Colon (tissue), 2 donors: ENCODE results near the gene CRY1.
"Not testable (repeated sequence)": the region's sequence is repeated elsewhere in the genome, so short reads cannot be mapped to it uniquely, and the experiment has no call there.

Experiments used
- FAIRE-seq: peaks from 2 replicates; lab custom pipeline; 2012; peaks lifted over from hg19 to GRCh38; lab: Jason Lieb, UNC
- donor health status: control.
- donor health status: control.

Gene CRY1

GRCh38 chr12:107064243-107064642 lies 29.1 kb downstream of the CRY1 start:
- FAIRE-seq, result no peak

GRCh38 chr12:107058190-107058589 lies 35.2 kb downstream of the CRY1 start:
- no peak for FAIRE-seq

DNA sequence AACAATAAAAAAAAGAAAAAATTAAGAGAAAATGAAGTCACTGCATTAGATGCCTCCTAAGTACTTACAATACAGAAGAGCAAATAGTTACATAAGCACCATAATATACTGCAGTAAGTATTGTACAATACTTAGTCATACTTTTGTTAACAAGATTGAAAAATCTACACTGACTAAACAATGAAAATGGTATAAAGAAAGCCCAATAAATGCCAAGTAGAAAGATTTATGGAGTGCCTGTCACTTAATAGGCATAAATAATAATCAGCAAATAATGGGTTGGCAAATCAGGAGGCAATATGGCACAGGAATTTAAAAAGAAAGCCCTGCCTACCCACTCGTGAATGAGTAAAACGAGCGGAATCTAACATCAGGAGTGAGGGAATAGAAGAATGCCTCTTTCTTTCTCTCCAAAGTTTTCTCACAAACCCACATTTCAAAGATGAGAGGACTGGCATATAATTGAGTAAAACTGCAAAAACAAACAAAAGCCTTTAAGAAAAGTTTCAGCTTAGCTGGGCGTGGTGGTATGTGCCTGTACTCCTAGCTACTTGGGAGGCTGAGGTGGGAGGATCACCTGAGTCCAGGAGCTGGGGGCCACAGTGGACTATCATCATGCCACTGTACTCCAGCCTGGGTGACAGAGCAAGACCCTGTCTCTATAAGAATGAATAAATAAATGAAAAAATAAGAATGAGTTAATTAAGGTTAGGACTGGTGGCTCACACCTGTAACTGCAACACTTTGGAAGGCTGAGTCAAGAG lies 36.1 kb downstream of the CRY1 start:
- FAIRE-seq, result no peak

GRCh38 chr12:107053709-107054108 lies 39.6 kb downstream of the CRY1 start:
- no peak for FAIRE-seq

- no peak for FAIRE-seq
These were observed 48.2 kb downstream of the CRY1 start for GRCh38 chr12:107045186-107045585.

- no peak for FAIRE-seq
These were observed 50.5 kb downstream of the CRY1 start for GRCh38 chr12:107042801-107043200.

DNA sequence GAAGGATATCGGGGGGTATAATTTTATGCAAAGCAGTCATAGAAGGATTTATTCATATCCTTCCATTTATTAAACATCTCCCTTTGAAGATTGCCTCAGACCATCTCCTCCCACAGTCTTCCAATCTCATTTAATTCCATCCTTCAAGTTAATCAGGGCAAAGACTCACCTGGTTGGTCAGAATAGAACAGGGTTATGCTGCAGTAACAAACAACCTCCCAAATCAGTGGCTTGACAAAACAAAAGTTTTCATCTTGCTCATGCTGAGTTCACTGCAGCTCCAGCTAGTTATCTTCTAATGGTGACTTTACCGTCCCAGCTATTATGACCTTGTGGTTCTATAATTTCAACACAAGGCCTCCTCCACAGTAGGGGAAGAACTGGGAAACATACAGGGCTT lies 57.6 kb downstream of the CRY1 start:
- no peak for FAIRE-seq

- no peak for FAIRE-seq
These were observed 59.3 kb downstream of the CRY1 start for GRCh38 chr12:107033758-107034739.

- FAIRE-seq, result no peak
These were observed 61.1 kb downstream of the CRY1 start for GRCh38 chr12:107032266-107032665.

DNA sequence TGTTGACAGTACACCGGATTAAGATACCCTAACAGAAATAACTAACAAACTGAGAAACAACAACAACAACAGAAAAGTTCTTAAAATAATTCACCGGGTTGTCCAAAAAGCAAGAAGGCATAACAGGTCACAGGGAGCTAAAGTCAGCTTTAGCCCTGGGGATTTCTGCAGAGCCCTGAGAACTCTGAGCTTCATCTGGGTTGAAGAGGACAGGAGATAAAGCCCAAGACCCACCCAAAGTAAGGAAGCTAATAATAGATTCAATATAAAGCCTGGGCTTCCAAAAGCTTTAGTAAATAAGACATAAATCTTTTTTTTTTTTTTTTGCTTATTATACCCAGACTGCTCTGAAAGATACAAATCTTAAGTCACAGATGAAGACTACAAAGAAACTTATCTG lies 62.3 kb downstream of the CRY1 start:
- FAIRE-seq, result no peak

DNA sequence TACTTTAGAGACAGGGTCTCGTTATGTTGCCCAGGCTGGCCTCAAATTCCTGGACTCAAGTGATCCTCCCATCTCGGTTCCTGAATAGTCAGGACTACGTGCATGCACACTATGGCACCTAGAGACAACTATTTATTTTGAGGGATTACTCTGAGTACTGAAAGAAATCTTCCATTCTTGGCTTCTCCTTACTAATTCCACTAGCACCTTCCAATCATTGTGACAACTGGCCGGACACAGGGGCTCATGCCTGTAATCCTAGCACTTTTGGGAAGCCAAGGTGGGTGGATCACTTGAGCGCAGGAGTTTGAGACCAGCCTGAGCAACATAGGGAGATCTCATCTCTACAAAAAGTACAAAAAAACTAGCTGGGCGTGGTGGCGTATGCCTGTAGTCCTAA lies 64.3 kb downstream of the CRY1 start:
- no peak for FAIRE-seq

DNA sequence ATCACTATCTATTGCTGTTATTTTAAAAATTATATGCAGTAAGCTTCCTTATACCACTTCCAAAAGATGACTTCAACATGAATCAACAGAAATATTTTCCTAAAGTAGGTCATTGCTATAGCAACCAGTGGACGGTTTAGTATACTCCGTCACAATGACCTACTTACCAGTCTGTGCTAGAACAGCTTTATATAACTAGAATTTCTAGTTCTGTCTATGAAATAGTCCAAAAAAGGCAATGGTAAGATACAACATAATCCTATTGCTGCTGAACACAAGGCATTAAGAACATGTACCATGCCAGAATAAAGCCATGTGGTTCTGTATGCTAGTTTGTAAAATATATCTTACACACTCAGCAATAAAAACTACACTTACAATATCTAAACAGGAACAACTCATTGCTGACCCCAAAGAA lies 65.7 kb downstream of the CRY1 start:
- peak; percentile 91 for FAIRE-seq

- no peak for FAIRE-seq
These were observed 66.3 kb downstream of the CRY1 start for GRCh38 chr12:107026806-107027635.

- FAIRE-seq, result not testable (repeated sequence)
These were observed 67.0 kb downstream of the CRY1 start for GRCh38 chr12:107026356-107026755.

- no peak for FAIRE-seq
These were observed 67.7 kb downstream of the CRY1 start for GRCh38 chr12:107025671-107026070.

GRCh38 chr12:107019546-107019945 lies 73.8 kb downstream of the CRY1 start:
- FAIRE-seq, result no peak

- FAIRE-seq, result no peak
These were observed 76.3 kb downstream of the CRY1 start for GRCh38 chr12:107017042-107017441.

DNA sequence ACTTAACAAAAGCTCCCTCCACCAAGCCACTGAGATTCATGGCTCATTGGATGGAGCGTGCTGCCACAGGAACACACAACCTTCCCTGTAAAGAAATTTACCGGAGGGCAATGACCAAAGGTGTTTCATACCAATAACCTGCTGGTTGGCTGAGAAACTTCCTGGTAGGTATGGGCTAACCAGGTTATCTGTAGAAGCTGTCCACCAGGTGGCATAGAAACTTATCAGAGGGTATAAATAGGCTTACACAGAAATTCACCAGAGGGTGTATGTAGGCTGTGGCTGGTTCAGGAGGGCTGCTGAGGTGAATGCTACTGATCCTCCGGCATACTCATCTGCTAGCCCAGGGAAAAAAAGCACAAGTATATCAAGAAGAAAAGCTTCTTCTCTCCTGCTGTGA lies 79.3 kb downstream of the CRY1 start:
- no peak for FAIRE-seq

DNA sequence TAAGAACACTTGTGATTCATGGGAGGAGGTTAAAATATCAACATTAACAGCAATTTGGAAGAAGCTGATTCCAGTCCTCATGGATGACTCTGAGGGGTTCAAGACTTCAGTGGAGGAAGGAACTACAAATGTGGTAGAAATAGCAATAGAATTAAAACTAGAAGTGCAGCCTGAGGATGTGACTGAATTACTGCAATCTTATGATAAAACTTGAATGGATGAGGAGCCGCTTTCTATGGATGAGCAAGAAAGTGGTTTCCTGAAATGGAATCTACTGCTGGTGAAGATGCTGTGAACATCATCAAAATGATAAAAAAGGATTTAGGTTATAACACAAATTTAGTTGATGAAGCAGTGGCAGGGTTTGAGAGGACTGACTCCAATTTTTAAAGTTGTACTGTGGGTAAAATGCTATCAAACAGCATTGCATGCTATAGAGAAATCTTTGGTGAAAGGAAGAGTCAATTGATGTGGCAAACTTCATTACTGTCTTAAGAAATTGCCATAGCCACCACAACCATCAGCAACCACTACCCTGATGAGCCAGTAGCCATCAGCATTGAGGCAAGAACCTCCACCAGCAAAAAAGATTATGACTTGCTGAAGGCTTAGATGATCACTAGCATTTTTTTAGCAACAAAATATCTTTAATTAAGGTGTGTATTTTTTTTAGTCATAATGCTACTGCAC lies 80.5 kb downstream of the CRY1 start:
- no peak for FAIRE-seq

DNA sequence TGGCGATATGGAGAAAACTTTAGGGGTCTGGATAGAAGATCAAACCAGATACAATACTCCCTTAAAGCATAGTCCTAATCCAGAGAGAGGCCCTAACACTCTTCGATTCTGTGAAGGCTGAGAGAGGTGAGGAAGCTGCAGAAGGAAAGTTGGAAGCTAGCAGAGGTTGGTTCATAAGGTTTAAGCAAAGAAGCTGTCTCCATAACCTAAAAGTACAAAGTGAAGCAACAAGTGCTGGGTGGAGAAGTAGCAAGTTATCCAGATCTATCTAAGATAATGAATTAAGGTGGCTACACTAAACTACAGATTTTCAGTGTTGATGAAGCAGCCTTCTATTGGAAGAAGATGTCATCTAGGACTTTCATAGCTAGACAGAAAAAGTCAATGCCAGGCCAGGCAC lies 81.8 kb downstream of the CRY1 start:
- no peak for FAIRE-seq

- FAIRE-seq, result no peak
These were observed 85.9 kb downstream of the CRY1 start for GRCh38 chr12:107007411-107007810.

DNA sequence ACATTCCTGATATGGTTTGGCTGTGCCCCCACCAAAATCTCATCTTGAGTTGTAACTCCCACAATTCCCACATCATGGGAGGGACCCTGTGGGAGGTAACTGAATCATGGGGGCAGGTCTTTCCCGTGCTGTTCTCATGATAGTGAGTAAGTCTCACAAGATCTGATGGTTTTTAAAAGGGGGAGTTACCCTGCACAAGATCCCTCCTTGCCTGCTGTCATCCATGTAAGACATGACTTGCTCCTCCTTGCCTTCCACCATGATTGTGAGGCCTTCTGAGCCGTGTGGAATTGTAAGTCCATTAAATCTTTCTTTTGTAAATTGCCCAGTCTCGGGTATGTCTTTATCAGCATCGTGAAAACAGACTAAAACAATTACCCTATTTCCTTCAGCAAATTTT lies 90.7 kb downstream of the CRY1 start:
- FAIRE-seq, result not testable (repeated sequence)
